Skeletal muscle satellite cell (primary cell): ENCODE data around the gene FADS6.

ENCODE experiments used
- H3K27me3 ChIP-seq: 2 replicates; pipeline ENCODE4 v1.7.0; 2013; ENCODE audit warnings: low read length; ENCODE audit not compliant: control insufficient read depth, insufficient read depth
- H3K36me3 ChIP-seq: 2 replicates; pipeline ENCODE4 v1.7.0; 2013; ENCODE audit warnings: mild to moderate bottlenecking, control low read depth, low read length; ENCODE audit not compliant: insufficient read depth
- H3K4me1 ChIP-seq: 2 replicates; pipeline ENCODE4 v1.7.0; 2013; ENCODE audit warnings: low read length; ENCODE audit not compliant: control insufficient read depth, insufficient read depth
- H3K4me2 ChIP-seq: 2 replicates; pipeline ENCODE4 v1.7.0; 2013; ENCODE audit warnings: mild to moderate bottlenecking, low read length
- H3K4me3 ChIP-seq: 2 replicates; pipeline ENCODE4 v1.7.0; 2013; ENCODE audit warnings: low read length
- H3K9ac ChIP-seq: 2 replicates; pipeline ENCODE4 v1.7.0; 2013; ENCODE audit warnings: mild to moderate bottlenecking, low read depth, low read length, moderate library complexity
- H3K9me3 ChIP-seq: replicated peaks from 2 replicates; pipeline ENCODE4 v1.7.0; 2013; ENCODE audit warnings: mild to moderate bottlenecking, control low read depth, low read length

Gene FADS6

GRCh38 chr17:74881073-74881472 lies 12.4 kb downstream of the FADS6 start:
- no peak overlapping the region for H3K9ac ChIP-seq
- H3K4me3 ChIP-seq: no peak overlapping the region
- H3K36me3 ChIP-seq: no peaks in the 10 kb centered on the region
- H3K4me1 ChIP-seq: no peaks in the 10 kb centered on the region
- H3K4me2 ChIP-seq: no peak overlapping the region
- peaks cover 48% of the 10 kb centered on the region for H3K27me3 ChIP-seq
- H3K9me3 ChIP-seq: no peaks in the 10 kb centered on the region

GRCh38 chr17:74879308-74879707 lies 14.1 kb downstream of the FADS6 start:
- H3K9ac ChIP-seq: no peak overlapping the region
- H3K9me3 ChIP-seq: no peaks in the 10 kb centered on the region
- peaks cover 44% of the 10 kb centered on the region for H3K27me3 ChIP-seq
- no peaks in the 10 kb centered on the region for H3K36me3 ChIP-seq
- H3K4me2 ChIP-seq: no peak overlapping the region
- no peak overlapping the region for H3K4me3 ChIP-seq
- no peaks in the 10 kb centered on the region for H3K4me1 ChIP-seq

- Histone ChIP-seq H3K9ac (no peak overlapping the region), H3K4me3 (no peak overlapping the region), H3K27me3 (peaks cover 44% of the 10 kb centered on the region), H3K4me2 (no peak overlapping the region), H3K4me1 (peaks cover 5% of the 10 kb centered on the region), H3K36me3 (no peaks in the 10 kb centered on the region), H3K9me3 (no peaks in the 10 kb centered on the region)
Measured at GRCh38 chr17:74878658-74879057, 14.8 kb downstream of the FADS6 start.

- Histone ChIP-seq H3K36me3 (no peaks in the 10 kb centered on the region), H3K4me3 (no peak overlapping the region), H3K4me2 (no peak overlapping the region), H3K27me3 (peaks cover 38% of the 10 kb centered on the region), H3K9me3 (no peaks in the 10 kb centered on the region), H3K9ac (no peak overlapping the region), H3K4me1 (peaks cover 5% of the 10 kb centered on the region)
Measured at GRCh38 chr17:74877592-74878548, 15.6 kb downstream of the FADS6 start.

- Histone ChIP-seq H3K4me3 (no peak overlapping the region), H3K36me3 (no peaks in the 10 kb centered on the region), H3K9ac (no peak overlapping the region), H3K4me2 (no peak overlapping the region), H3K9me3 (no peaks in the 10 kb centered on the region), H3K27me3 (peaks cover 27% of the 10 kb centered on the region), H3K4me1 (peaks cover 15% of the 10 kb centered on the region)
Measured at GRCh38 chr17:74875977-74876593, 17.3 kb downstream of the FADS6 start.

GRCh38 chr17:74875155-74875976 lies 18.1 kb downstream of the FADS6 start:
- no peak overlapping the region for H3K9ac ChIP-seq
- H3K4me3 ChIP-seq: no peak overlapping the region
- H3K4me2 ChIP-seq: no peak overlapping the region
- H3K36me3 ChIP-seq: no peaks in the 10 kb centered on the region
- H3K4me1 ChIP-seq: peaks cover 15% of the 10 kb centered on the region
- peaks cover 20% of the 10 kb centered on the region for H3K27me3 ChIP-seq
- no peaks in the 10 kb centered on the region for H3K9me3 ChIP-seq

GRCh38 chr17:74874615-74875037 lies 18.8 kb downstream of the FADS6 start:
- H3K9ac ChIP-seq: no peak overlapping the region
- H3K9me3 ChIP-seq: no peaks in the 10 kb centered on the region
- H3K4me1 ChIP-seq: peaks cover 15% of the 10 kb centered on the region
- no peak overlapping the region for H3K4me2 ChIP-seq
- H3K4me3 ChIP-seq: no peak overlapping the region
- H3K36me3 ChIP-seq: no peaks in the 10 kb centered on the region
- H3K27me3 ChIP-seq: peaks cover 14% of the 10 kb centered on the region

GRCh38 chr17:74873874-74874614 lies 19.4 kb downstream of the FADS6 start:
- H3K4me1 ChIP-seq: peaks cover 15% of the 10 kb centered on the region
- no peaks in the 10 kb centered on the region for H3K9me3 ChIP-seq
- peak overlapping the region; percentile 85 for H3K4me2 ChIP-seq
- H3K27me3 ChIP-seq: peaks cover 10% of the 10 kb centered on the region
- H3K36me3 ChIP-seq: no peaks in the 10 kb centered on the region
- peak overlapping the region; percentile 84 for H3K4me3 ChIP-seq
- H3K9ac ChIP-seq: peak overlapping the region; percentile 94

- Histone ChIP-seq H3K9me3 (no peaks in the 10 kb centered on the region), H3K4me1 (peaks cover 15% of the 10 kb centered on the region), H3K4me2 (peak overlapping the region; percentile 95), H3K4me3 (peak overlapping the region; percentile 84), H3K36me3 (no peaks in the 10 kb centered on the region), H3K9ac (peak overlapping the region; percentile 94), H3K27me3 (peaks cover 4% of the 10 kb centered on the region)
Measured at GRCh38 chr17:74873037-74873873, 20.2 kb downstream of the FADS6 start.

- peaks cover 15% of the 10 kb centered on the region for H3K4me1 ChIP-seq
- H3K9ac ChIP-seq: peak within 1 kb of the TSS; percentile 94
- H3K4me2 ChIP-seq: peak within 1 kb of the TSS; percentile 95
- peak within 1 kb of the TSS; percentile 84 for H3K4me3 ChIP-seq
- H3K27me3 ChIP-seq: no peaks in the 10 kb centered on the region
- H3K36me3 ChIP-seq: no peaks in the 10 kb centered on the region
- H3K9me3 ChIP-seq: no peaks in the 10 kb centered on the region
Measured at GRCh38 chr17:74872313-74873036, 21.0 kb downstream of the FADS6 start, which contains the start of gene FDXR. Gene FDXR (minus strand): TSS chr17:74872994. CDS start chr17:74872944, 50 bp downstream.
